Endothelial cell of umbilical vein (primary cell): ENCODE results near the gene PRDM2. TPM values are rescaled to one million over a fixed set of nuclear protein-coding genes. Genes with fewer than 3 reads are reported as not detected.

Experiments
- BruUV-seq: library from RNA; stranded (reverse); fragments of 400-500 nt; replicated peaks from 2 replicates; lab custom pipeline; 2021; lab: Mats Ljungman, UMichigan
- CTCF ChIA-PET: fragments of 300-600, 350-600 bp; sonication (Branson Sonifier 250); formaldehyde crosslinking; loops from one replicate; lab custom pipeline; 2021; ENCODE audit warnings: antibody characterized with exemption, inconsistent platforms; lab: Charles Lee
- POLR2A ChIA-PET: fragments of 300-600, 350-600 bp; sonication (Branson Sonifier 250); formaldehyde crosslinking; loops from one replicate; lab custom pipeline; 2021; ENCODE audit warnings: antibody characterized with exemption, inconsistent platforms; lab: Charles Lee
- DNase-seq: peaks from one replicate; pipeline ENCODE4 v3.0.0-alpha.2; 2011; ENCODE audit warnings: low read depth, low spot score
- FAIRE-seq: peaks from 2 replicates; lab custom pipeline; 2011; peaks lifted over from hg19 to GRCh38; lab: Jason Lieb, UNC
- H2AFZ ChIP-seq: 2 replicates; pipeline ENCODE4 v1.6.0; 2012; ENCODE audit warnings: low read depth, low read length, control low read depth, inconsistent platforms
- H3K27ac ChIP-seq: 2 replicates; pipeline ENCODE4 v1.5.1; 2011; ENCODE audit warnings: low read depth, mild to moderate bottlenecking, control low read depth, low read length, moderate library complexity; ENCODE audit not compliant: insufficient read depth
- H3K27me3 ChIP-seq, 2 experiments: 2 replicates each; pipeline versions ENCODE4 v1.6.0 to v1.6.1; 2011; ENCODE audit warnings: low read length in 2 of 2, mixed read lengths in 1 of 2; ENCODE audit not compliant: control insufficient read depth in 2 of 2, insufficient read depth in 2 of 2
- H3K36me3 ChIP-seq, 2 experiments: 2 replicates in 1 of 2; 3 replicates in 1 of 2; pipeline ENCODE4 v1.5.1; 2011; ENCODE audit warnings: low read length in 2 of 2, mild to moderate bottlenecking in 1 of 2, moderate library complexity in 1 of 2; ENCODE audit not compliant: control insufficient read depth in 2 of 2, insufficient read depth in 2 of 2; ENCODE audit errors: extremely low read depth in 1 of 2
- H3K4me1 ChIP-seq: 3 replicates; pipeline ENCODE4 v1.5.1; 2011; ENCODE audit warnings: mild to moderate bottlenecking, low read length; ENCODE audit not compliant: control insufficient read depth, insufficient read depth; ENCODE audit errors: extremely low read depth
- H3K4me2 ChIP-seq: 2 replicates; pipeline ENCODE4 v1.6.1; 2011; ENCODE audit warnings: low read length, control low read depth, mixed read lengths; ENCODE audit not compliant: insufficient read depth
- H3K4me3 ChIP-seq, 3 experiments: fragments of 200-600 bp in 1 of 3; sonication (generic), shearing (Covaris generic) in 1 of 3; replicated peaks in 1 of 3; 2 replicates each; pipeline ENCODE4 v1.5.1; 2011 to 2016; ENCODE audit warnings: control low read depth in 3 of 3, low read length in 3 of 3, mild to moderate bottlenecking in 2 of 3, inconsistent platforms in 1 of 3, low read depth in 1 of 3, moderate library complexity in 1 of 3; ENCODE audit not compliant: insufficient read depth in 1 of 3
- H3K79me2 ChIP-seq: 2 replicates; pipeline ENCODE4 v1.6.0; 2012; ENCODE audit warnings: low read length, inconsistent platforms; ENCODE audit not compliant: control insufficient read depth, insufficient read depth
- H3K9ac ChIP-seq: replicated peaks from 2 replicates; pipeline ENCODE3; 2011; ENCODE audit warnings: low read length, control low read depth; ENCODE audit not compliant: insufficient read depth; ENCODE audit errors: extremely low read depth
- H3K9me1 ChIP-seq: replicated peaks from 3 replicates; pipeline ENCODE4 v1.6.0; 2011; ENCODE audit warnings: mild to moderate bottlenecking, low read length; ENCODE audit not compliant: control insufficient read depth, insufficient read depth; ENCODE audit errors: extremely low read depth
- H3K9me3 ChIP-seq: replicated peaks from 2 replicates; pipeline ENCODE4 v1.5.1; 2012; ENCODE audit warnings: low read length, inconsistent platforms; ENCODE audit not compliant: control insufficient read depth, insufficient read depth
- H4K20me1 ChIP-seq: replicated peaks from 2 replicates; pipeline ENCODE3; 2011; ENCODE audit warnings: mild to moderate bottlenecking, low read length; ENCODE audit not compliant: control insufficient read depth, insufficient read depth; ENCODE audit errors: extremely low read depth
- GATA2 ChIP-seq: IDR thresholded peaks from 2 replicates; pipeline ENCODE4 v1.7.0; 2011; ENCODE audit warnings: low read depth, mild to moderate bottlenecking, moderate library complexity, mixed read lengths, low read length; ENCODE audit not compliant: insufficient read length, insufficient read depth
- POLR2AphosphoS5 ChIP-seq: IDR thresholded peaks from 2 replicates; pipeline ENCODE4 v1.6.1; 2012; ENCODE audit warnings: low read depth, mild to moderate bottlenecking, control low read depth, low read length, moderate library complexity; ENCODE audit not compliant: insufficient read depth
- dilution Hi-C: fragments of 300-500 bp; cut with MboI; formaldehyde crosslinking; loops from one replicate; pipeline ENCODE4 v1.15.0; 2019; ENCODE audit warnings: low sequenced_read_pairs; ENCODE audit not compliant: extremely low pct_ligation_motif_present
- intact Hi-C: fragments of 100-400 bp; cut with micrococcal nuclease; formaldehyde crosslinking; loops from one replicate; pipeline ENCODE4 v1.10.0; 2022
- polyA plus RNA-seq, 4 experiments: library from polyadenylated mRNA; depleted of rRNA in 3 of 4; stranded (reverse) in 3 of 4; unstranded in 1 of 4; fragments of >200 nt; gene quantifications; 2 replicates each; pipeline versions ENCODE4 v1.2.1 to v1.2.3, GENCODE V29; 2011 to 2012; ENCODE audit warnings: missing spikeins in 1 of 4
- total RNA-seq: library from RNA; stranded (reverse); gene quantifications from 2 replicates; pipeline ENCODE4 v1.2.3, GENCODE V29; 2021
- TF ChIP-seq, protein P1 (sequence below): IDR thresholded peaks from 2 replicates; pipeline ENCODE4 v1.6.1; 2011; ENCODE audit not compliant: insufficient read depth, insufficient read length

The PRDM2 gene
- total and polyA plus RNA-seq, 2 donors (not counting 3 experiments of a cell fraction or from before 2014, with no cell fraction given) = 11.3 to 35.7 TPM

DNA sequence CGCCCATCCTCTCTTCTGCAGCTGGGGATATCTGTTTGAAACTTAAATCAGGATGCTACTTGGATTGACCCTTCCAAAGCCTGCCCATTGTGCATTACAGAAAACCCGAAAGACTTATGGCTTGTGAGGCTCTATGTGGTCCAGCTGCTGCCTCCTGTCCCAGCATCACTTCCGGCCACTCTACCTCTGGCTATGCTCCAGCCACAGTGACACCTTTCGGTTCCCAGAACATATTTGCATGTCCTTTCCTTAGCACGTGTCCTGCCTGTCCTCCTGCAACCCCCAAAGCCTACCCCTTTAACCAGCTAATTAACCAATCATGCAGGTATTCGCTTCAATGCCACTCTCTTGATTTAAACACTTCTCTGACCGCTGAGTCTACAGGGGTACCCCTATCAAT lies 167.6 kb downstream of the PRDM2 start:
- no peaks in the 10 kb centered on the region for H3K36me3 ChIP-seq
- CTCF ChIA-PET = no interaction called here
- POLR2A ChIA-PET = no interaction called here
- BruUV-seq = no TSS peak
- H3K27ac ChIP-seq = no peak overlapping the region
- H3K4me3 ChIP-seq = no peak overlapping the region
- no peaks in the 10 kb centered on the region for H4K20me1 ChIP-seq
- no peaks in the 10 kb centered on the region for H3K9me3 ChIP-seq
- intact Hi-C loops (no loop called here), dilution Hi-C loops (no loop called here)
- H3K4me1 ChIP-seq = no peaks in the 10 kb centered on the region
- no peak overlapping the region for H3K4me2 ChIP-seq
- DNase-seq = no peak
- no peaks in the 10 kb centered on the region for H3K27me3 ChIP-seq
- no peak overlapping the region for H2AFZ ChIP-seq
- TF ChIP-seq, protein P1, sequence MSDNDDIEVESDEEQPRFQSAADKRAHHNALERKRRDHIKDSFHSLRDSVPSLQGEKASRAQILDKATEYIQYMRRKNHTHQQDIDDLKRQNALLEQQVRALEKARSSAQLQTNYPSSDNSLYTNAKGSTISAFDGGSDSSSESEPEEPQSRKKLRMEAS = no peak
- no peak for TF ChIP-seq GATA2
- no peak for FAIRE-seq
- no peaks in the 10 kb centered on the region for H3K79me2 ChIP-seq
- no peak overlapping the region for H3K9ac ChIP-seq
- no peaks in the 10 kb centered on the region for H3K9me1 ChIP-seq

GRCh38 chr1:13869172-13869797 lies 169.3 kb downstream of the PRDM2 start:
- FAIRE-seq (no peak), DNase-seq (no peak)
- intact Hi-C loops = no loop called here
- no peaks in the 10 kb centered on the region for H3K79me2 ChIP-seq
- H2AFZ ChIP-seq = no peak overlapping the region
- dilution Hi-C loops = no loop called here
- POLR2A ChIA-PET = no interaction called here
- H3K9ac ChIP-seq = no peak overlapping the region
- no peaks in the 10 kb centered on the region for H3K4me1 ChIP-seq
- no TSS peak for BruUV-seq
- no peaks in the 10 kb centered on the region for H3K9me3 ChIP-seq
- CTCF ChIA-PET = no interaction called here
- no peaks in the 10 kb centered on the region for H3K36me3 ChIP-seq
- no peaks in the 10 kb centered on the region for H3K9me1 ChIP-seq
- no peak overlapping the region for H3K4me2 ChIP-seq
- H3K27me3 ChIP-seq = no peaks in the 10 kb centered on the region
- H3K27ac ChIP-seq = no peak overlapping the region
- H3K4me3 ChIP-seq = no peak overlapping the region
- TF ChIP-seq POLR2AphosphoS5 (no peak), GATA2 (no peak)
- TF ChIP-seq, protein P1 = no peak
- no peaks in the 10 kb centered on the region for H4K20me1 ChIP-seq
